Left lung (tissue), 10 donors: ENCODE measurements around the gene ASCL4. TPM values are rescaled to one million over a fixed set of nuclear protein-coding genes. Genes with fewer than 3 reads are reported as not detected.

Source experiments
- ATAC-seq: fragments of 200-7000 bp; cut with Tn5 transposase; one replicate; pipeline ENCODE4 v1.9.1; 2020; ENCODE audit warnings: moderate library complexity
- DNase-seq, 4 donors: peaks; one replicate each; pipeline ENCODE4 v3.0.0-alpha.2; 2013 to 2020
- H3K27ac ChIP-seq, 2 donors: fragments of 200-600 bp; sonication (generic) in 1 of 2; one replicate each; pipeline versions ENCODE4 v1.5.0 to v1.8.0; 2020 to 2021
- H3K27me3 ChIP-seq, 2 donors: fragments of 200-600 bp; sonication (generic) in 1 of 2; one replicate each; pipeline versions ENCODE4 v1.5.0 to v1.8.0; 2020 to 2021
- H3K36me3 ChIP-seq, 2 donors: fragments of 200-600 bp; sonication (generic) in 1 of 2; one replicate each; pipeline versions ENCODE4 v1.5.0 to v1.8.0; 2020 to 2021
- H3K4me1 ChIP-seq, 2 donors: fragments of 200-600 bp; one replicate each; pipeline ENCODE4 v1.8.0; 2021
- H3K4me3 ChIP-seq, 2 donors: fragments of 200-600 bp; sonication (generic) in 1 of 2; one replicate each; pipeline versions ENCODE4 v1.5.0 to v1.8.0; 2020 to 2021; ENCODE audit warnings: mild to moderate bottlenecking in 1 of 2
- H3K9me3 ChIP-seq, 2 donors: fragments of 200-600 bp; sonication (generic) in 1 of 2; one replicate each; pipeline versions ENCODE4 v1.5.0 to v1.8.0; 2020 to 2021
- CTCF ChIP-seq, 2 donors: fragments of 200-600 bp; sonication (generic) in 1 of 2; IDR thresholded peaks; one replicate each; pipeline versions ENCODE4 v1.5.0 to v1.8.0; 2021; ENCODE audit warnings: antibody characterized with exemption in 2 of 2
- intact Hi-C, 2 donors: fragments of 100-400 bp; cut with DNase I; formaldehyde crosslinking; loops; one replicate each; pipeline versions ENCODE4 v1.11.2 to v1.14.2; 2022
- polyA plus RNA-seq, 6 donors: library from polyadenylated mRNA; unstranded; fragments of 120-200 nt; gene quantifications; one replicate each; pipeline ENCODE4 v1.2.1, GENCODE V29; 2013; ENCODE audit not compliant: insufficient read length in 6 of 6
- total RNA-seq, 2 donors: library from RNA; stranded (reverse); fragmentation: NEBNext Ultra II Directional; extraction: Animal tissue kit (Norgen Biotek cat#: 25700); gene quantifications; one replicate each; pipeline ENCODE4 v1.2.1, GENCODE V29; 2021
- donor health status: DM: no; HTN: yes; CAD: no.
- donor health status: DM: no; HTN: no; CAD: no.

ASCL4 gene
- total and polyA plus RNA-seq, 8 donors, result not detected

- no peak for TF ChIP-seq CTCF (IDR thresholded peaks at IDR 0.05)
- no peaks in the 10 kb centered on the region for H3K36me3 ChIP-seq
- H3K4me3 ChIP-seq, result no peak overlapping the region
- peaks cover 4 to 13% of the 10 kb centered on the region in 2 donors for H3K4me1 ChIP-seq
- DNase-seq, result no peak
- ATAC-seq, result no peak
- no peak overlapping the region for H3K27ac ChIP-seq
- no peaks in the 10 kb centered on the region for H3K27me3 ChIP-seq
- intact Hi-C loops, result loop anchor here in 1 of 2 donors (10.0 kb wide), 1 partner anchor 120 kb away; no protein-coding TSS in a partner anchor
- H3K9me3 ChIP-seq, result no peaks in the 10 kb centered on the region
These were observed 9.9 kb upstream of the ASCL4 start for GRCh38 chr12:107764626-107765025.

- Histone ChIP-seq H3K4me1 (peaks cover 0 to 6% of the 10 kb centered on the region in 2 donors), H3K27me3 (no peaks in the 10 kb centered on the region), H3K27ac (no peak overlapping the region), H3K4me3 (no peak overlapping the region), H3K36me3 (no peaks in the 10 kb centered on the region), H3K9me3 (no peaks in the 10 kb centered on the region)
- ATAC-seq, result no peak
- intact Hi-C loops, result loop anchor here in 1 of 2 donors (10.0 kb wide), 1 partner anchor 119 kb away; no protein-coding TSS in a partner anchor
- no peak for TF ChIP-seq CTCF (IDR thresholded peaks at IDR 0.05)
- DNase-seq, result no peak
These were observed 9.2 kb upstream of the ASCL4 start for GRCh38 chr12:107765316-107765715.

GRCh38 chr12:107767466-107767865 is 7.0 kb upstream of the ASCL4 start:
- Histone ChIP-seq H3K36me3 (no peaks in the 10 kb centered on the region), H3K27me3 (peaks cover 0 to 16% of the 10 kb centered on the region in 2 donors), H3K9me3 (no peaks in the 10 kb centered on the region), H3K27ac (no peak overlapping the region), H3K4me1 (no peaks in the 10 kb centered on the region), H3K4me3 (no peak overlapping the region)
- ATAC-seq (no peak), DNase-seq (no peak)
- intact Hi-C loops, result loop anchor here in 1 of 2 donors (10.0 kb wide), 1 partner anchor 117 kb away; no protein-coding TSS in a partner anchor
- TF ChIP-seq CTCF (IDR thresholded peaks at IDR 0.05), result no peak

DNA sequence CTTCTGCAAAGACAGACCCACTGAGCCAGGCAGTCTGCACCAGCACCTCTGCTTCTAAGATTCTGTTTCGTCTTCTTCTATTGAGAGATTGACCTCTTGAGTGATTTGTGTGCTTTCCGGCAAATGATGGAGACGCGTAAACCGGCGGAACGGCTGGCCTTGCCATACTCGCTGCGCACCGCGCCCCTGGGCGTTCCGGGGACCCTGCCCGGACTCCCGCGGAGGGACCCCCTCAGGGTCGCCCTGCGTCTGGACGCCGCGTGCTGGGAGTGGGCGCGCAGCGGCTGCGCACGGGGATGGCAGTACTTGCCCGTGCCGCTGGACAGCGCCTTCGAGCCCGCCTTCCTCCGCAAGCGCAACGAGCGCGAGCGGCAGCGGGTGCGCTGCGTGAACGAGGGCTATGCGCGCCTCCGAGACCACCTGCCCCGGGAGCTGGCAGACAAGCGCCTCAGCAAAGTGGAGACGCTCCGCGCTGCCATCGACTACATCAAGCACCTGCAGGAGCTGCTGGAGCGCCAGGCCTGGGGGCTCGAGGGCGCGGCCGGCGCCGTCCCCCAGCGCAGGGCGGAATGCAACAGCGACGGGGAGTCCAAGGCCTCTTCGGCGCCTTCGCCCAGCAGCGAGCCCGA is 703 bp downstream of the ASCL4 start:
- H3K9me3 ChIP-seq, result no peaks in the 10 kb centered on the region
- no peak for TF ChIP-seq CTCF (IDR thresholded peaks at IDR 0.05)
- H3K27me3 ChIP-seq, result peaks cover 40 to 74% of the 10 kb centered on the region in 2 donors
- no peaks in the 10 kb centered on the region for H3K36me3 ChIP-seq
- H3K27ac ChIP-seq, result no peak overlapping the region
- intact Hi-C loops, result no loop called here
- ATAC-seq (peak; percentile 23), DNase-seq (peak in 1 of 4 donors; percentile 74)
- peaks cover 0 to 11% of the 10 kb centered on the region in 2 donors for H3K4me1 ChIP-seq
- no peak overlapping the region for H3K4me3 ChIP-seq

GRCh38 chr12:107776171-107776570 is 1.7 kb downstream of the ASCL4 start:
- no peaks in the 10 kb centered on the region for H3K36me3 ChIP-seq
- intact Hi-C loops, result no loop called here
- TF ChIP-seq CTCF (IDR thresholded peaks at IDR 0.05), result no peak
- H3K27me3 ChIP-seq, result peaks cover 40 to 71% of the 10 kb centered on the region in 2 donors
- no peak overlapping the region for H3K27ac ChIP-seq
- DNase-seq (no peak), ATAC-seq (no peak)
- peaks cover 0 to 15% of the 10 kb centered on the region in 2 donors for H3K4me1 ChIP-seq
- H3K9me3 ChIP-seq, result no peaks in the 10 kb centered on the region
- no peak overlapping the region for H3K4me3 ChIP-seq
